ENCODE measurements around the gene RGS6.

The RGS6 gene

GRCh38 chr14:72124171-72124570 lies 191.9 kb downstream of the RGS6 start:
- no peak for TF ChIP-seq POLR2A (IDR thresholded peaks at IDR 0.05; ENCODE audit: low read depth, low read length)
- TF ChIP-seq PAX5 (IDR thresholded peaks at IDR 0.05; ENCODE audit: insufficient read depth, low read length, severe bottlenecking) = no peak
- no peak for TF ChIP-seq POU2F2 (IDR thresholded peaks at IDR 0.05; ENCODE audit: low read depth, low read length)
- no peak for TF ChIP-seq TAF1 (IDR thresholded peaks at IDR 0.05; ENCODE audit: low read depth, low read length)
- TF ChIP-seq SPI1 (IDR thresholded peaks at IDR 0.05; ENCODE audit: low read depth, low read length) = no peak
- TF ChIP-seq POLR2AphosphoS5 (IDR thresholded peaks at IDR 0.05; ENCODE audit: low read depth, low read length) = no peak
- DNase-seq (ENCODE audit: insufficient read length, low spot score) (no peak), FAIRE-seq (no peak)

GRCh38 chr14:72126091-72126490 lies 193.9 kb downstream of the RGS6 start:
- DNase-seq (ENCODE audit: insufficient read length, low spot score) (no peak), FAIRE-seq (no peak)
- TF ChIP-seq POLR2A (IDR thresholded peaks at IDR 0.05; ENCODE audit: low read depth, low read length) (no peak), TAF1 (IDR thresholded peaks at IDR 0.05; ENCODE audit: low read depth, low read length) (no peak), SPI1 (IDR thresholded peaks at IDR 0.05; ENCODE audit: low read depth, low read length) (no peak)

GRCh38 chr14:72126561-72126960 lies 194.3 kb downstream of the RGS6 start:
- TF ChIP-seq TAF1 (IDR thresholded peaks at IDR 0.05; ENCODE audit: low read depth, low read length) (no peak), POLR2AphosphoS5 (IDR thresholded peaks at IDR 0.05; ENCODE audit: low read depth, low read length) (no peak), POLR2A (IDR thresholded peaks at IDR 0.05; ENCODE audit: low read depth, low read length) (no peak), POU2F2 (IDR thresholded peaks at IDR 0.05; ENCODE audit: low read depth, low read length) (no peak), PAX5 (IDR thresholded peaks at IDR 0.05; ENCODE audit: insufficient read depth, low read length, severe bottlenecking) (no peak), SPI1 (IDR thresholded peaks at IDR 0.05; ENCODE audit: low read depth, low read length) (no peak)
- DNase-seq (ENCODE audit: insufficient read length, low spot score) (no peak), FAIRE-seq (no peak)

GRCh38 chr14:72128629-72129028 lies 196.4 kb downstream of the RGS6 start:
- DNase-seq (ENCODE audit: insufficient read length, low spot score) (no peak), FAIRE-seq (no peak)
- no peak for TF ChIP-seq POLR2AphosphoS5 (IDR thresholded peaks at IDR 0.05; ENCODE audit: low read depth, low read length)
- no peak for TF ChIP-seq PAX5 (IDR thresholded peaks at IDR 0.05; ENCODE audit: insufficient read depth, low read length, severe bottlenecking)
- TF ChIP-seq SPI1 (IDR thresholded peaks at IDR 0.05; ENCODE audit: low read depth, low read length) = no peak
- no peak for TF ChIP-seq POU2F2 (IDR thresholded peaks at IDR 0.05; ENCODE audit: low read depth, low read length)
- TF ChIP-seq POLR2A (IDR thresholded peaks at IDR 0.05; ENCODE audit: low read depth, low read length) = no peak

- no peak for TF ChIP-seq TAF1 (IDR thresholded peaks at IDR 0.05; ENCODE audit: low read depth, low read length)
- no peak for TF ChIP-seq POLR2A (IDR thresholded peaks at IDR 0.05; ENCODE audit: low read depth, low read length)
- no peak for TF ChIP-seq POLR2AphosphoS5 (IDR thresholded peaks at IDR 0.05; ENCODE audit: low read depth, low read length)
- no peak for TF ChIP-seq SPI1 (IDR thresholded peaks at IDR 0.05; ENCODE audit: low read depth, low read length)
- no peak for TF ChIP-seq POU2F2 (IDR thresholded peaks at IDR 0.05; ENCODE audit: low read depth, low read length)
- TF ChIP-seq PAX5 (IDR thresholded peaks at IDR 0.05; ENCODE audit: insufficient read depth, low read length, severe bottlenecking) = no peak
- DNase-seq (ENCODE audit: insufficient read length, low spot score) (no peak), FAIRE-seq (no peak)
These were observed 197.1 kb downstream of the RGS6 start for GRCh38 chr14:72129291-72129690.

- TF ChIP-seq TAF1 (IDR thresholded peaks at IDR 0.05; ENCODE audit: low read depth, low read length) (no peak), POLR2AphosphoS5 (IDR thresholded peaks at IDR 0.05; ENCODE audit: low read depth, low read length) (no peak), PAX5 (IDR thresholded peaks at IDR 0.05; ENCODE audit: insufficient read depth, low read length, severe bottlenecking) (no peak)
- DNase-seq (ENCODE audit: insufficient read length, low spot score) (no peak), FAIRE-seq (no peak)
These were observed 208.9 kb downstream of the RGS6 start for GRCh38 chr14:72141084-72141483.

GRCh38 chr14:72142328-72142727 lies 210.1 kb downstream of the RGS6 start:
- DNase-seq (ENCODE audit: insufficient read length, low spot score) (no peak), FAIRE-seq (no peak)
- TF ChIP-seq POLR2A (IDR thresholded peaks at IDR 0.05; ENCODE audit: low read depth, low read length) (no peak), SPI1 (IDR thresholded peaks at IDR 0.05; ENCODE audit: low read depth, low read length) (no peak), POU2F2 (IDR thresholded peaks at IDR 0.05; ENCODE audit: low read depth, low read length) (no peak), POLR2AphosphoS5 (IDR thresholded peaks at IDR 0.05; ENCODE audit: low read depth, low read length) (no peak), PAX5 (IDR thresholded peaks at IDR 0.05; ENCODE audit: insufficient read depth, low read length, severe bottlenecking) (no peak), TAF1 (IDR thresholded peaks at IDR 0.05; ENCODE audit: low read depth, low read length) (no peak)

- no peak for DNase-seq (ENCODE audit: insufficient read length, low spot score)
- TF ChIP-seq TAF1 (IDR thresholded peaks at IDR 0.05; ENCODE audit: low read depth, low read length) (no peak), POU2F2 (IDR thresholded peaks at IDR 0.05; ENCODE audit: low read depth, low read length) (no peak), PAX5 (IDR thresholded peaks at IDR 0.05; ENCODE audit: insufficient read depth, low read length, severe bottlenecking) (no peak), POLR2AphosphoS5 (IDR thresholded peaks at IDR 0.05; ENCODE audit: low read depth, low read length) (no peak), SPI1 (IDR thresholded peaks at IDR 0.05; ENCODE audit: low read depth, low read length) (no peak), POLR2A (IDR thresholded peaks at IDR 0.05; ENCODE audit: low read depth, low read length) (no peak)
- no peak for FAIRE-seq
These were observed 214.0 kb downstream of the RGS6 start for GRCh38 chr14:72146241-72146640.

- TF ChIP-seq POLR2AphosphoS5 (IDR thresholded peaks at IDR 0.05; ENCODE audit: low read depth, low read length) (no peak), TAF1 (IDR thresholded peaks at IDR 0.05; ENCODE audit: low read depth, low read length) (no peak), PAX5 (IDR thresholded peaks at IDR 0.05; ENCODE audit: insufficient read depth, low read length, severe bottlenecking) (no peak), POLR2A (IDR thresholded peaks at IDR 0.05; ENCODE audit: low read depth, low read length) (no peak), SPI1 (IDR thresholded peaks at IDR 0.05; ENCODE audit: low read depth, low read length) (no peak), POU2F2 (IDR thresholded peaks at IDR 0.05; ENCODE audit: low read depth, low read length) (no peak)
- DNase-seq (ENCODE audit: insufficient read length, low spot score) (no peak), FAIRE-seq (no peak)
These were observed 222.6 kb downstream of the RGS6 start for GRCh38 chr14:72154645-72155378.

- DNase-seq (ENCODE audit: insufficient read length, low spot score) (no peak), FAIRE-seq (no peak)
- TF ChIP-seq POLR2AphosphoS5 (IDR thresholded peaks at IDR 0.05; ENCODE audit: low read depth, low read length) (no peak), TAF1 (IDR thresholded peaks at IDR 0.05; ENCODE audit: low read depth, low read length) (no peak), PAX5 (IDR thresholded peaks at IDR 0.05; ENCODE audit: insufficient read depth, low read length, severe bottlenecking) (no peak), SPI1 (IDR thresholded peaks at IDR 0.05; ENCODE audit: low read depth, low read length) (no peak), POU2F2 (IDR thresholded peaks at IDR 0.05; ENCODE audit: low read depth, low read length) (no peak), POLR2A (IDR thresholded peaks at IDR 0.05; ENCODE audit: low read depth, low read length) (no peak)
These were observed 223.3 kb downstream of the RGS6 start for GRCh38 chr14:72155379-72155993.
